Measurements from ENCODE around the gene ATP9A.
A peak's percentile ranks its signal among the peaks of the same experiment; 100 is the strongest.

Gene ATP9A

DNA sequence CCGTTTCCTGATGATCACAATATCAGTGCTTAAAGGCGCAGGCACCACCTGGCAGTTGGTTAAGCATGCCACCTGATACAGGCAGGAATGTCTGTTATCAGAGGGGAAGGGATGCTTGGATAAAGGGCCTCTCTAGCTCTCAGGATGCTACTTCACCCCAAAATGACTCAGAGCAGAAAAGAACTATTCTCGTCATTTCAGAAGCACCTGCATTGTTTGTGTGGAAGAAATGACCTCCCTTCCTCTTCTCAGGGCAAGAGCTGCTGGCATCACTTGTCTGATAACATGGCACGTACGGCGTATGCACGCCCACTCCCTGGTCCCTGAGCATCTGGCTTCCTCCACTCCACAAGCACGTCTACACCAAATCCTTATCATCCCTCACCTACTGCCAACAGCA is 47.3 kb downstream of the ATP9A start:
- ChIA-PET CTCF (interaction anchor here (1.2 kb wide), 1 partner anchor 20 kb away, joined by 5 read pairs; no protein-coding TSS in a partner anchor), POLR2A (no interaction called here)
- no peak for DNase-seq (ENCODE audit: low read depth, low spot score)
- TF ChIP-seq, protein P1, sequence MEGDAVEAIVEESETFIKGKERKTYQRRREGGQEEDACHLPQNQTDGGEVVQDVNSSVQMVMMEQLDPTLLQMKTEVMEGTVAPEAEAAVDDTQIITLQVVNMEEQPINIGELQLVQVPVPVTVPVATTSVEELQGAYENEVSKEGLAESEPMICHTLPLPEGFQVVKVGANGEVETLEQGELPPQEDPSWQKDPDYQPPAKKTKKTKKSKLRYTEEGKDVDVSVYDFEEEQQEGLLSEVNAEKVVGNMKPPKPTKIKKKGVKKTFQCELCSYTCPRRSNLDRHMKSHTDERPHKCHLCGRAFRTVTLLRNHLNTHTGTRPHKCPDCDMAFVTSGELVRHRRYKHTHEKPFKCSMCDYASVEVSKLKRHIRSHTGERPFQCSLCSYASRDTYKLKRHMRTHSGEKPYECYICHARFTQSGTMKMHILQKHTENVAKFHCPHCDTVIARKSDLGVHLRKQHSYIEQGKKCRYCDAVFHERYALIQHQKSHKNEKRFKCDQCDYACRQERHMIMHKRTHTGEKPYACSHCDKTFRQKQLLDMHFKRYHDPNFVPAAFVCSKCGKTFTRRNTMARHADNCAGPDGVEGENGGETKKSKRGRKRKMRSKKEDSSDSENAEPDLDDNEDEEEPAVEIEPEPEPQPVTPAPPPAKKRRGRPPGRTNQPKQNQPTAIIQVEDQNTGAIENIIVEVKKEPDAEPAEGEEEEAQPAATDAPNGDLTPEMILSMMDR (IDR thresholded peaks at IDR 0.05; ENCODE audit: insufficient read depth, low read length, missing control alignments): no peak
- no peak overlapping the region for H3K4me3 ChIP-seq (ENCODE audit: low read depth, low read length)

DNA sequence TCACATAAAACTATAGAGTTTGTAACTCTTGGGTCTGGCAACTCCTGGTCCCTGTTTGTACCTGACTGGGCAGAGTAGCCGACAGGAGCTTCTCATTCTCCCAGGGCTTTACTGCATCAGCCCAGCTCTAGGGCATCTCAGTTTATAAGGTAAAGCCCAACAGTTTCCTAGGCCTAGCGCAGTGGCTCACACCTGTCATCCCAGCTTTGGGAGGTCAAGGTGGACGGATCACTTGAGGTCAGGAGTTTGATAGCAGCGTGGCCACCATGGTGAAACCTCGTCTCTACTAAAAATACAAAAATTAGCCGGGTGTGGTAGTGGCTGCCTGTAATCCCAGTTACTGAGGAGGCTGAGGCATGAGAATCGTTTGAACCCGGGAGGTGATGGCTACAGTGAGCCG is 47.8 kb downstream of the ATP9A start:
- ChIA-PET CTCF (interaction anchor here (1.2 kb wide), 1 partner anchor 20 kb away, joined by 5 read pairs; no protein-coding TSS in a partner anchor), POLR2A (no interaction called here)
- DNase-seq (ENCODE audit: low read depth, low spot score): no peak
- H3K4me3 ChIP-seq (ENCODE audit: low read depth, low read length): no peak overlapping the region
- TF ChIP-seq, protein P1 (IDR thresholded peaks at IDR 0.05; ENCODE audit: insufficient read depth, low read length, missing control alignments): no peak

DNA sequence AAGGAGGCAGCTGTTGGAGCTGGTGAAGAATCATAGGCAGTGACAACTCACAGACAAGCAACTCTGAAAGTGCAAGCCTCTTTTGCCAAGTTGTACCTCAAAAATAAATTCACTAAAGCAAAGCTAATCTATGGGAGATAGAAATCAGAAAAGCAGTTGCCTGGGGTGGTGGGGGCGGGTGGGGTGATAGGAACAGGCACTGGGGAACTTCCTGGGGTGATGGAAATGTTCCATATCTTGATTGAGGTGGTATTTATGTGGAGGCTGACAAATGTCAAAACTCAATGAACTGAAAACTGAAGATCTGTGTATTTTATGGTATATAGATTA is 52.4 kb downstream of the ATP9A start:
- ChIA-PET CTCF (interaction anchor here (0.9 to 7.3 kb wide), 4 partner anchors 16 to 413 kb away, joined by 3 to 42 read pairs (median 3); no protein-coding TSS in a partner anchor), POLR2A (no interaction called here)
- TF ChIP-seq, protein P1 (IDR thresholded peaks at IDR 0.05; ENCODE audit: insufficient read depth, low read length, missing control alignments): no peak
- no peak for DNase-seq (ENCODE audit: low read depth, low spot score)
- H3K4me3 ChIP-seq (ENCODE audit: low read depth, low read length): no peak overlapping the region

DNA sequence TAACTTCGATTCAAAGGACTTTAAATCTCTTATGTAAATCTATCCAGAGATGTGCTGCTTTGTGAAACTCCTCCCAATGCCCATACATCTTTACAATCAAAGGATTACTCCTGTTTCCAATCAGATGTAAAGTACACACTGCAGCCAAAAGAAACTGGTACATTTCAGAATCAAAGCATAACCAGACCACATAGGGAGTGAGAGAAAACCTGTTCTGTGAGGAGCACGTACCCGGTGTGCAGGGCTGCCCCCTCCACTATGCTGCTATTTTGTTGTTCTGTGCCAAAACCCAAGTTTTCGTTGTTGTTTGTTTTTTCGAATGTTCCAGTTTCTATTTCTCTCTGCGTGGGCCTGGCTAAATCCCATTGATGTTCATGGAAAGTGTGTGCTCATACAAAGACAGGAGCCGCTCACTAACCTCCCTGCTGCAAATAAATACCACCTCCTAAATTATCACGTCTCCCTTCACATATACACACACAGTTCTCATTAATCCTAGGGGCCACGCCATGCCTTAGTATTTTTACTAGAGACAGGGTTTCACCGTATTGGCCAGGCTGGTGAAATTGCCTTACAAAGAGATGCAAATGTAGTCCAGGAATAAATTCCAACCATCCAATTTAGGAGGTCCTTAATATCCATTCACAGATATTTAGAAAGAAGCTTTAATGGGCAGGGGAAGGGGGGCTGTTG is 52.9 kb downstream of the ATP9A start:
- POLR2A ChIA-PET: no interaction called here

DNA sequence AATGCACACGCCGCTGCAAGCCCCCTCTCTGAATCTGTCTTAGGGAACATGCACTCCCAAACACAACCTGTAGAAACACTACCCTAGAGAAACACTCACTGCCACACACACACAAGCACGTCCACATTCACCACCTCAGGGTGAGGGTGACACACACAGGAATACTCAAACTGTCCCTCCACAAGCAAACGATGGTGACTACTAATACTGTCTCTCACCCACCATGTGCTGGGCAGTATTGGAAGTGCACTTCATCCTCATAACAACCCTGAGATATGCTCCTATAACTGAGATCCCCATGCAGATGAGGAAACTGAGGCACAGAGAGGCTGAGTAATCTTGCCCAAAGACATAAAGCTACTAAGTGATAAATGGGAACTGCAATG is 55.0 kb downstream of the ATP9A start:
- POLR2A ChIA-PET: no interaction called here
- CTCF ChIA-PET: interaction anchor here (7.3 kb wide), 1 partner anchor 13 kb away, joined by 42 read pairs; no protein-coding TSS in a partner anchor
- H3K4me3 ChIP-seq (ENCODE audit: low read depth, low read length): no peak overlapping the region
- TF ChIP-seq, protein P1 (IDR thresholded peaks at IDR 0.05; ENCODE audit: insufficient read depth, low read length, missing control alignments): no peak
- DNase-seq (ENCODE audit: low read depth, low spot score): no peak

More for the DNA sequence above, 52.9 kb downstream of the ATP9A start:
- no peak overlapping the region for H3K4me3 ChIP-seq (ENCODE audit: low read depth, low read length)
- TF ChIP-seq, protein P1 (IDR thresholded peaks at IDR 0.05; ENCODE audit: insufficient read depth, low read length, missing control alignments): no peak
- DNase-seq (ENCODE audit: low read depth, low spot score): no peak
- CTCF ChIA-PET: interaction anchor here (0.9 to 7.3 kb wide), 4 partner anchors 15 to 414 kb away, joined by 3 to 42 read pairs (median 3); no protein-coding TSS in a partner anchor

DNA sequence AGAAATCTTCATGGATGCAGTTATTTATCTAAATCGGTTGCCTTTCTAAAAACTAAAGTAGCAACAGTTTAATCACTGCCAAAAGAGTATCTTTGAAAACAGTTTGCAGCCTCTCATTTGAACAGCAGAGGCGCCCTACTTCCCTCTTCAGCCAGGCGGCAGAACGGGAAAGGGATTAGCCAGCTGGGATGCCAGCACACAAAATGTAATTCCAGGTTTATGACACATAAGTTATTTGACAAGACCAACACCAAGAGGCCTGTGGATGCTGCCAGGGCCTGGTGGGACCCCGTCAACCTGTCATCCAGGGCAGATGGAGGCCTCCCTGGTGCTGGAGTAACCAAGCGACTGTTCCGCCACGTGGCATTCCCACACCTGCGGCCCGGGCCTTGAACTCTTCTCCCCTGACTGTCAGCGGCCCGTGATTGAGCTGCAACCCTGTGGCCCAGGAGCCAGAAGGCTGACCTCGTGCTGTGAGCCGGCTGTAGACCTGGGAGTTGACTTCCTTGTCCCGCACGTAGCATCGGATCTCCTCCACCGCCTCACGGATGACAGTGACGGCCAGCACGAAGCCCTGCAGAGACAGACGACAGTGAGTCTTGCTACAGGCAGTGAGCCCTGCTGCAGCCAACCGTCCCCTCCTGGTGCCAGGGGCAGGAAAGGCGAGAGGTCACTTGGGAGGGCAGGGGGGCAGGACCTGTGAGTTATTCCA is 55.5 kb downstream of the ATP9A start:
- TF ChIP-seq, protein P1 (IDR thresholded peaks at IDR 0.05; ENCODE audit: insufficient read depth, low read length, missing control alignments): peak; percentile 48
- CTCF ChIA-PET: interaction anchor here (0.6 to 7.3 kb wide), 4 partner anchors 9 to 18 kb away, joined by 3 to 42 read pairs (median 4); no protein-coding TSS in a partner anchor
- no peak for DNase-seq (ENCODE audit: low read depth, low spot score)
- no peak overlapping the region for H3K4me3 ChIP-seq (ENCODE audit: low read depth, low read length)
- POLR2A ChIA-PET: no interaction called here

All from AG04449 (cell line).